Type B pancreatic cell (in vitro differentiated cells): ENCODE data around the gene DNAJC7. TPM values are rescaled to one million over a fixed set of nuclear protein-coding genes. Genes with fewer than 3 reads are reported as not detected.
"Not testable (repeated sequence)": the region's sequence is repeated elsewhere in the genome, so short reads cannot be mapped to it uniquely, and the experiment has no call there.

Experiments
- DNase-seq: peaks from one replicate; pipeline ENCODE4 v3.0.0; 2021; ENCODE audit warnings: mixed read lengths; ENCODE audit not compliant: unreplicated experiment; ENCODE audit errors: extremely low spot score
- H3K27ac Mint-ChIP-seq: 2 replicates; pipeline ENCODE4 v1.8.0; 2021; ENCODE audit warnings: mild to moderate bottlenecking, mixed read lengths
- H3K27me3 Mint-ChIP-seq: 2 replicates; pipeline ENCODE4 v1.8.0; 2021; ENCODE audit warnings: mixed read lengths
- H3K36me3 Mint-ChIP-seq: 2 replicates; pipeline ENCODE4 v1.8.0; 2021; ENCODE audit warnings: mixed read lengths
- H3K4me1 Mint-ChIP-seq: one replicate; pipeline ENCODE4 v1.8.0; 2021; ENCODE audit warnings: mixed read lengths; ENCODE audit not compliant: unreplicated experiment
- H3K4me3 Mint-ChIP-seq: 2 replicates; pipeline ENCODE4 v1.8.0; 2021; ENCODE audit warnings: mild to moderate bottlenecking, mixed read lengths
- H3K9me3 Mint-ChIP-seq: 2 replicates; pipeline ENCODE4 v1.8.0; 2021; ENCODE audit warnings: mixed read lengths
- total RNA-seq: library from RNA; stranded (reverse); gene quantifications from 2 replicates; pipeline ENCODE4 v1.2.1, GENCODE V29; 2021; ENCODE audit warnings: low replicate concordance
- TF ChIP-seq, protein P1 (sequence below): fragments of 200-600 bp; sonication (generic); conservative IDR thresholded peaks from 2 replicates; pipeline ENCODE4 v1.5.0; 2021; ENCODE audit warnings: antibody characterized with exemption, mild to moderate bottlenecking

Gene DNAJC7
- total RNA-seq, 1 donor from 2014 or later: 88.7 TPM

DNA sequence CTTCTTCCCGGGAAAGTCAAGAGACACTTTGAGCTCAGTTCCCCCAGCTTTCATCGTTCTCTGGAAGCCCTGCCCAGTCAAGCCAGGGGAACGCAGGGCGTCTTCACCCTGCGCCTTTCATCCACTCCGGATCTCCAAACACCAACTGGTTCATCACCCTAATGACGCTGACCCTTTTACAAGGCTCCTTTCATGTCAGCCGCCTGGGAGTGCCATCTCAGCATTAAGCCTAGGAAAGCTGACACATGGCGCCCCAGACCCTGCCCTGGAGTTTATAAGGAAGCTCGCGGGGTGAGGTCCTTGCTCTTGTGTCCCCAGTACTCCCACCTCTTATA is 594 bp upstream of the DNAJC7 start:
- no peaks in the 10 kb centered on the region for H3K9me3 Mint-ChIP-seq
- H3K4me3 Mint-ChIP-seq: peak overlapping the region; percentile 99
- peak overlapping the region; percentile 99 for H3K27ac Mint-ChIP-seq
- TF ChIP-seq, protein P1, sequence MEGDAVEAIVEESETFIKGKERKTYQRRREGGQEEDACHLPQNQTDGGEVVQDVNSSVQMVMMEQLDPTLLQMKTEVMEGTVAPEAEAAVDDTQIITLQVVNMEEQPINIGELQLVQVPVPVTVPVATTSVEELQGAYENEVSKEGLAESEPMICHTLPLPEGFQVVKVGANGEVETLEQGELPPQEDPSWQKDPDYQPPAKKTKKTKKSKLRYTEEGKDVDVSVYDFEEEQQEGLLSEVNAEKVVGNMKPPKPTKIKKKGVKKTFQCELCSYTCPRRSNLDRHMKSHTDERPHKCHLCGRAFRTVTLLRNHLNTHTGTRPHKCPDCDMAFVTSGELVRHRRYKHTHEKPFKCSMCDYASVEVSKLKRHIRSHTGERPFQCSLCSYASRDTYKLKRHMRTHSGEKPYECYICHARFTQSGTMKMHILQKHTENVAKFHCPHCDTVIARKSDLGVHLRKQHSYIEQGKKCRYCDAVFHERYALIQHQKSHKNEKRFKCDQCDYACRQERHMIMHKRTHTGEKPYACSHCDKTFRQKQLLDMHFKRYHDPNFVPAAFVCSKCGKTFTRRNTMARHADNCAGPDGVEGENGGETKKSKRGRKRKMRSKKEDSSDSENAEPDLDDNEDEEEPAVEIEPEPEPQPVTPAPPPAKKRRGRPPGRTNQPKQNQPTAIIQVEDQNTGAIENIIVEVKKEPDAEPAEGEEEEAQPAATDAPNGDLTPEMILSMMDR: no peak
- H3K36me3 Mint-ChIP-seq: no peaks in the 10 kb centered on the region
- no peaks in the 10 kb centered on the region for H3K27me3 Mint-ChIP-seq
- DNase-seq: no peak
- peaks cover 26% of the 10 kb centered on the region for H3K4me1 Mint-ChIP-seq

DNA sequence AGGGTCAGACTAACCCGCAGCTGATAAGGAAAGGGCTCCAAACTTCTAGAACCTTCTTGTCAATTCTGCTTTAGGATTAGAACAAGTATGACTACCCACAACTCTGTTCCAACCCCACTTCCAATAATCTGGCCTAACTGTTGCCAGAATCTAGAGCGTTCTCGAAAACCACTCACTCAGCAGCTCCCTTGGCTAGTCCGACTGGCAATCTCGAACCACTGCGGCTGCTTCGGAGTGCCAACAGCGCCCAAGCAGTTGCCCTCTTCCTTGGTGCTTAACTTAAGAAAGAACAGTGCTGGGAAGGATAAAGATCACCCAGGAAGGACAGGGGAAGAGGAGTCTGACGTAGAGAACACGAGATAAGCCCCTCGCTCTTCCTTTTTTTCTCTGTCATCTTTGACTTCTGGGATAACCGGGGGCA is 818 bp downstream of the DNAJC7 start:
- Mint-ChIP-seq H3K27me3 (no peaks in the 10 kb centered on the region), H3K4me1 (peaks cover 26% of the 10 kb centered on the region)
- DNase-seq: no peak

DNA sequence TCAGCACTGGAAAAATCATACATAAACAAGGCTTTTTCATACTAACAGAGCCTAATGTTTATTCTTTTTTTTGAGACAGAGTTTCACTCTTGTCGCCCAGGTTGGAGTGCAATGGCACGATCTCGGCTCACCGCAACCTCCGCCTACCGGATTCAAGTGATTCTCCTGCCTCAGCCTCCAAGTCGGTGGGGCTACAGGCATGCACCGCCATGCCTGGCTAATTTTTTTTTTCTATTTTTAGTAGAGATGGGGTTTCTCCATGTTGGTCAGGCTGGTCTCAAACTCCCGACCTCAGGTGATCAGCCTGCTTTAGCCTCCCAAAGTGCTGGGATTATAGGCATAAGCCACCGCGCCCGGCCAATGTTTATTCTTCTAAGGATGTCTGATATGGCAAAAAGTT is 3.5 kb downstream of the DNAJC7 start:
- H3K9me3 Mint-ChIP-seq, DNase-seq, H3K36me3 Mint-ChIP-seq, H3K27me3 Mint-ChIP-seq: not testable (repeated sequence)
- Mint-ChIP-seq H3K4me1 (peaks cover 21% of the 10 kb centered on the region), H3K4me3 (peak overlapping the region; percentile 40), H3K27ac (peak overlapping the region; percentile 46)

More for the DNA sequence above, 818 bp downstream of the DNAJC7 start:
- TF ChIP-seq, protein P1: no peak
- Mint-ChIP-seq H3K27ac (peak overlapping the region; percentile 99), H3K36me3 (no peaks in the 10 kb centered on the region), H3K9me3 (no peaks in the 10 kb centered on the region), H3K4me3 (peak overlapping the region; percentile 99)

DNA sequence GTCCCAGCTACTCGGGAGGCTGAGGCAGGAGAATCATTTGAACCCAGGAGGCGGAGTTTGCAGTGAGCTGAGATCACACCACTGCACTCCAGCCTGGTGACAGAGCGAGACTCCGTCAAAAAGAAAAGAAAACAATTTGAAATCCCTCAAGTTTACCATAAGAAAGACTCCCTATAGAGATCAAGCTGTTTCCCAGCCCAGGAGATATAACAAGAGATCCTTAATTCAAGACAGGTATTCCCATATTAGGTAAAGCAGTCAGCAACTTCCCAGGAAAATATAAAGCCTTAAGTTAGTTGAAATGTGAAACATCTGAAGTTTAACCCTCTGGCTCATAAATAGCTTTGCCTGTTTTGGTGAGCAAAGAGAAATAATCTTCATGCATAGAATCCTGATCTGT is 4.9 kb downstream of the DNAJC7 start:
- H3K4me3 Mint-ChIP-seq, H3K9me3 Mint-ChIP-seq, DNase-seq, H3K27ac Mint-ChIP-seq, H3K36me3 Mint-ChIP-seq, H3K27me3 Mint-ChIP-seq: not testable (repeated sequence)
- peaks cover 18% of the 10 kb centered on the region for H3K4me1 Mint-ChIP-seq

DNA sequence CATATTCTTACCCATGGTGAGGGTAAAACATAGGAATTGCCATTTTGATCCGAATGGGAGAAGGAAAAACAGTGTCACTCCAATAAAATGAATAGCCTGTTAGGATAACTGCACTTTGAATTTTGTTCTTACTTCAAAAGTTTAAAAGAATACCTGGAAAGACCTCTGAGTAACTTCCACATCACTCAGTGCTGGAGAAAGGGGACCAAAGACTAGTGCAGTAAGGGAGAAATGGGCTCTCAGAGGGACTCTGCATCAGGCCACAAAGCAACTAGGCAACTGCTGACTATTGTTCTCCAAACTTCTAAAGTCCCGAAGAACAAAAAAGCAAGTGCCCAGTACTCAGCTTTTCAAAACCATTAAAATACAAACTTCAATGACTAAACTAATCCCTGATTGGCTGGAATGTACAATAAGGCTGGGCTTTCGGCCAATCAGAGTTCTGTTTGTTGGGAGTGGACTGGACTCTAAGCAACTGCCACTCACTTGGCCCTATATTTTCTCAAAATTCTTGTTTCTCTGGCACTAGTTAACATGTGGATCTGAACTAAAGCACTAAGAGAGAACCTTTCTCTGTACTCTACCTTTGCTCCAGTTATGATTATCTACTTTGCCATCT is 6.2 kb downstream of the DNAJC7 start:
- Mint-ChIP-seq H3K27ac (peak overlapping the region; percentile 5), H3K27me3 (no peaks in the 10 kb centered on the region)

DNA sequence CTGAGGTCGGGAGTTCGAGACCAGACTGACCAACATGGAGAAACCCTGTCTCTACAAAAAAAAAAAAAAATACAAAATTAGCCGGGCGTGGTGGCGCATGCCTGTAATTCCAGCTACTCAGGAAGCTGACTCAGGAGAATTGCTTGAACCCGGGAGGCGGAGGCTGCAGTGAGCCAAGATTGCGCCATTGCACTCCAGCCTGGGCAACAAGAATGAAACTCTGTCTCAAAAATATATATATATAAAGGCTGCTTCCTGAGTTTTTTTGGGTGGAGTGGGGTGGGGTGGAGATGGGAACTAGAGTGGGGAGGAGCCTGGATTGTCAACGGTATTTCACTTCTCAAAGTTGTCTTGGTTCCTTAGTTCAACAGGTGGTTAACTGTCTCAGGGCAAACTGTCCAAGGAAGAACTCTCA is 7.0 kb downstream of the DNAJC7 start:
- Mint-ChIP-seq H3K27ac (peak overlapping the region; percentile 5), H3K4me1 (peaks cover 15% of the 10 kb centered on the region)
- not testable (repeated sequence) for H3K36me3 Mint-ChIP-seq, H3K4me3 Mint-ChIP-seq, DNase-seq, H3K9me3 Mint-ChIP-seq, H3K27me3 Mint-ChIP-seq

More for the DNA sequence above, 6.2 kb downstream of the DNAJC7 start:
- Mint-ChIP-seq H3K36me3 (peaks cover 9% of the 10 kb centered on the region), H3K4me1 (peaks cover 17% of the 10 kb centered on the region), H3K9me3 (no peaks in the 10 kb centered on the region), H3K4me3 (peak overlapping the region; percentile 3)
- TF ChIP-seq, protein P1: no peak
- DNase-seq: no peak

DNA sequence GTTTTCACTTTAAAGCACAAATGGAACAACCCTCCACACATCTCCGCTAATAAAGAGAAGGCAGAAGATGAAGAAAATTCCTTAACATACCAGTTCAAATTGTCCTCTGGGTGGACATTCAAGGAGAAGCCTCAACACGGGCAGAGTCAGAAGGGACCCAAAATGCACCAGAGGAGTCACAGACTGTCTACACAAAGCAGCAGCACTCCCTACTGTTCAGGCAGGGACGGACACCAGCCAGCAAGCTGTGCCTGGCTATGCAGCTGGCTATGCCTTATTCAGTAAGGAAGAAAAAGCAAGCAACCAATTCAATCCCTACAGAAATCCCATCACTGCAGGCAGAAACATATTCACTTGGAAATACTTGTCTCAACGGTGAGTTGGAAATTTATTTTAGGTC is 8.1 kb downstream of the DNAJC7 start:
- no peaks in the 10 kb centered on the region for H3K9me3 Mint-ChIP-seq
- peaks cover 21% of the 10 kb centered on the region for H3K4me1 Mint-ChIP-seq
- no peak overlapping the region for H3K4me3 Mint-ChIP-seq
- no peak overlapping the region for H3K27ac Mint-ChIP-seq
- H3K36me3 Mint-ChIP-seq: peaks cover 9% of the 10 kb centered on the region
- no peaks in the 10 kb centered on the region for H3K27me3 Mint-ChIP-seq
- TF ChIP-seq, protein P1: no peak
- no peak for DNase-seq
